Esophagus squamous epithelium (tissue), 4 donors: ENCODE data around the gene NEO1.

Experiments
- POLR2A ChIP-seq, 4 donors: fragments of 450-650 bp; IDR thresholded peaks; one replicate each; pipeline ENCODE4 v1.6.1; 2017; ENCODE audit warnings: antibody characterized with exemption in 4 of 4, mild to moderate bottlenecking in 4 of 4, moderate library complexity in 3 of 4
- TF ChIP-seq, protein P1 (sequence below), 6 experiments: fragments of 450-650 bp in 4 of 6; fragments of 200-600 bp in 2 of 6; sonication (generic) in 2 of 6; IDR thresholded peaks; one replicate each; pipeline ENCODE4 v1.5.1; 2016 to 2019; ENCODE audit warnings: antibody characterized with exemption in 6 of 6, mild to moderate bottlenecking in 4 of 6, moderate library complexity in 4 of 6

DNA sequence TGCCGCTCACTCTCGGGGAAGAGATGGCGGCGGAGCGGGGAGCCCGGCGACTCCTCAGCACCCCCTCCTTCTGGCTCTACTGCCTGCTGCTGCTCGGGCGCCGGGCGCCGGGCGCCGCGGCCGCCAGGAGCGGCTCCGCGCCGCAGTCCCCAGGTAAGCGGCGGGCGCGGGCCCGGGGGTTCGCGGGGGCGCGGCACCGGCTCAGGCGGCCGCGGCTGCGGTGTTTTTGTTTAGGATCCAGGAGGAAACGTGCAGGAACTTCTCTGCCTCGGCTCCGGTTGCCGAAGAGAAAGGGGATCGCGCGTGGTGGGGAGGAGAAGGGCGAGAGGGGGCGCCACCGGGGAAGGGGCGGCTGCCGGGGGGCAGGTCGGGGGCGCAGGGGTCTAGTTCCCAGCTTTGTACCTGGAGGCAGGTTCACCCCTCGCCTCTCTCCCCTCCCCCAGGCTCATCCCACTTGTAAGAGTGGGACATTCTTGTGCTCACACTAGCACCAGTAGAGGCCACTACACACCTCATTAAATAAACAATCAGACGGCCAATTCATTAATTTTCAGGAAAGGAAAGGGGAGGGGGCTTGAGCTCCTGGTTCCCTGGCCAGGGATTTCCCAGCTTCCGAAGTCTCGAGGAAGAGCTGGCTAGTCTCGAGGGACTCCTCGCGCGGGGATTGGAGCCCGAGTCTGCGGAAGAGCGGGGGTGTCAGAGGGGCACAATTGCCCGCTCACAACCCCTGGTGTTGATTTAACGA is 562 bp downstream of the NEO1 start:
- TF ChIP-seq, protein P1, sequence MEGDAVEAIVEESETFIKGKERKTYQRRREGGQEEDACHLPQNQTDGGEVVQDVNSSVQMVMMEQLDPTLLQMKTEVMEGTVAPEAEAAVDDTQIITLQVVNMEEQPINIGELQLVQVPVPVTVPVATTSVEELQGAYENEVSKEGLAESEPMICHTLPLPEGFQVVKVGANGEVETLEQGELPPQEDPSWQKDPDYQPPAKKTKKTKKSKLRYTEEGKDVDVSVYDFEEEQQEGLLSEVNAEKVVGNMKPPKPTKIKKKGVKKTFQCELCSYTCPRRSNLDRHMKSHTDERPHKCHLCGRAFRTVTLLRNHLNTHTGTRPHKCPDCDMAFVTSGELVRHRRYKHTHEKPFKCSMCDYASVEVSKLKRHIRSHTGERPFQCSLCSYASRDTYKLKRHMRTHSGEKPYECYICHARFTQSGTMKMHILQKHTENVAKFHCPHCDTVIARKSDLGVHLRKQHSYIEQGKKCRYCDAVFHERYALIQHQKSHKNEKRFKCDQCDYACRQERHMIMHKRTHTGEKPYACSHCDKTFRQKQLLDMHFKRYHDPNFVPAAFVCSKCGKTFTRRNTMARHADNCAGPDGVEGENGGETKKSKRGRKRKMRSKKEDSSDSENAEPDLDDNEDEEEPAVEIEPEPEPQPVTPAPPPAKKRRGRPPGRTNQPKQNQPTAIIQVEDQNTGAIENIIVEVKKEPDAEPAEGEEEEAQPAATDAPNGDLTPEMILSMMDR (IDR thresholded peaks at IDR 0.05) = peak in 3 of 6 experiments; percentile 5 to 23 (median 22)
- peak in 1 of 4 donors; percentile 45 for TF ChIP-seq POLR2A (IDR thresholded peaks at IDR 0.05)
